HEK293T (cell line): Measurements from ENCODE around the gene GGPS1.

Experiments used
- CTBP1 ChIP-seq: fragments of 450-650 bp; IDR thresholded peaks from 2 replicates; pipeline ENCODE4 v1.6.1; 2016; ENCODE audit warnings: borderline replicate concordance
- ELF4 ChIP-seq: fragments of 450-650 bp; IDR thresholded peaks from 2 replicates; pipeline ENCODE4 v1.6.1; 2017; ENCODE audit warnings: antibody characterized with exemption
- FOXA1 ChIP-seq: fragments of 450-650 bp; IDR thresholded peaks from 2 replicates; pipeline ENCODE4 v1.6.1; 2016; ENCODE audit warnings: mild to moderate bottlenecking
- FOXK2 ChIP-seq: fragments of 450-650 bp; IDR thresholded peaks from 2 replicates; pipeline ENCODE4 v1.6.1; 2016; ENCODE audit warnings: mild to moderate bottlenecking
- FOXM1 ChIP-seq: fragments of 450-650 bp; IDR thresholded peaks from 2 replicates; pipeline ENCODE4 v1.6.1; 2017; ENCODE audit warnings: mild to moderate bottlenecking, borderline replicate concordance
- HDGF ChIP-seq: fragments of 450-650 bp; IDR thresholded peaks from 2 replicates; pipeline ENCODE4 v1.6.1; 2017; ENCODE audit warnings: antibody characterized with exemption, borderline replicate concordance
- LEF1 ChIP-seq: fragments of 450-650 bp; IDR thresholded peaks from 2 replicates; pipeline ENCODE4 v1.6.1; 2017; ENCODE audit warnings: mild to moderate bottlenecking, borderline replicate concordance
- SP1 ChIP-seq: fragments of 450-650 bp; IDR thresholded peaks from 2 replicates; pipeline ENCODE4 v1.6.1; 2017
- ZNF384 ChIP-seq: fragments of 450-650 bp; IDR thresholded peaks from 2 replicates; pipeline ENCODE4 v1.6.1; 2016
- TF ChIP-seq, protein P1 (sequence below): fragments of 450-650 bp; IDR thresholded peaks from 2 replicates; pipeline ENCODE4 v1.6.1; 2016

DNA sequence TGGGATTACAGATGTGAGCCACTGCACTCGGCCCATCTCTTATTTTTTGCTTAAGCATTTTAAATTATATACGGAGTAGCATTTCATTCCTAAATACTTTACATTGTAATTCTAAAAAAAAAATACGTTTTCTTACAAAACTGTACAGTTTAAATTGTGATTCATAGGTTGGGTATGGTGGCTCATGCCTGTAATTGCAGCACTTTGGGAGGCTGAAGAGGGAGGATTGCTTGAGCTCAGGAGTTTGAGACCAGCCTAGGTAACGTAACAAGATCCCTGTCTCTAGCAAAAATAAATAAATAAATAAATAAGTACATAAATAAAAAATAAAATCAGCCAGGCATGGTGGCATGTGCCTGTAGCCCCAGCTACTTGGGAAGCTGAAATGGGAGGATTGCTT is 63.5 kb downstream of the GGPS1 start:
- TF ChIP-seq FOXK2 (no peak), LEF1 (no peak), ELF4 (no peak), FOXA1 (no peak), SP1 (no peak), FOXM1 (no peak), ZNF384 (no peak), CTBP1 (no peak), HDGF (no peak)
- TF ChIP-seq, protein P1, sequence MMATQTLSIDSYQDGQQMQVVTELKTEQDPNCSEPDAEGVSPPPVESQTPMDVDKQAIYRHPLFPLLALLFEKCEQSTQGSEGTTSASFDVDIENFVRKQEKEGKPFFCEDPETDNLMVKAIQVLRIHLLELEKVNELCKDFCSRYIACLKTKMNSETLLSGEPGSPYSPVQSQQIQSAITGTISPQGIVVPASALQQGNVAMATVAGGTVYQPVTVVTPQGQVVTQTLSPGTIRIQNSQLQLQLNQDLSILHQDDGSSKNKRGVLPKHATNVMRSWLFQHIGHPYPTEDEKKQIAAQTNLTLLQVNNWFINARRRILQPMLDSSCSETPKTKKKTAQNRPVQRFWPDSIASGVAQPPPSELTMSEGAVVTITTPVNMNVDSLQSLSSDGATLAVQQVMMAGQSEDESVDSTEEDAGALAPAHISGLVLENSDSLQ: no peak
